Activated CD4-positive, CD25-positive, alpha-beta regulatory T cell treated with anti-CD3 and anti-CD28 coated beads, Interleukin-2, amount 50 U/mL, for 24 hours (primary cell): ENCODE results near the gene KLHL40.

Source experiments
- ATAC-seq, 2 donors: fragments of 150-1000 bp; cut with Tn5 transposase; one replicate each; pipeline ENCODE4 v1.10.0; 2021; ENCODE audit warnings: mild to moderate bottlenecking in 1 of 2, moderate library complexity in 1 of 2

Gene KLHL40

GRCh38 chr3:42670670-42671069 is 14.7 kb upstream of the KLHL40 start:
- no peak for ATAC-seq

DNA sequence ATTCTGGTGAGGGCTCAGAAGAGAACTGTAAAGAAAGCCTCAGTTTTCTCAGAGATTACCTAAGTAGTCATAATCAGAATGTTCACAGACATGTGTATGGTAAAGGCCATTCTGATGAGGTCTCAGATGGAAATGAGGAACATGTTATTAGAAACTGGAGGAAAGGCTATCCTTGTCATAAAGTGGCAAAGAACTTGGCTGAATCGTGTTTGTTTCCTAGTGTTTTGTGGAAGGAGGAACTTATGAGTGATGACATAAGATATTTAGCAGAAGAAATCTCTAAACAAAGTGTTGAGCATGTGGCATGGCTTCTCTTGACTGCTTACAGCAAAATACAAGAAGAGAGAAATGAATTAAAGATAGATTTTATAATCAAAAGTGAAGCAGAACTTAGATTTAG is 12.8 kb upstream of the KLHL40 start:
- ATAC-seq: no peak

DNA sequence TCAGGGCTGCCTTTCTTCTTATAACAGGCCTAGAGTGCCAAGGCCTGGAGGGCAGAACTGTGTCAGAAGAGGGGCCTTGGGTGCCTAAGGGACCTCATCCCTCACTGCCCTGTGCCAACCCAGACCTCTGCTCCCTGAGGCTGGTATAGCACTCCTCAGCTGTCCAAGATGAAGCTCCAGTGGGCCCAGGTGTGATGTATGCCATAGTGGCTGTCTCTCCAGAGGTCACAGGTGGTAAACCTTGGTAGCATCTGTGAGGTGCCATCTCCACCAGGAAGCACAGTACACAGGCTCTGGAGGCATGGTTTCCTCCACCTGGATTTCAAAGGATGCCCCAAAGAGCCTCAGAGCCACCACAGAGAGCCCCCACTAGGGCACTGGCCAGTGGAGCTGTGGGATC is 12.3 kb upstream of the KLHL40 start:
- no peak for ATAC-seq

- no peak for ATAC-seq
These were observed 11.2 kb upstream of the KLHL40 start for GRCh38 chr3:42674146-42674545.

GRCh38 chr3:42675909-42676308 is 9.4 kb upstream of the KLHL40 start:
- ATAC-seq: no peak

GRCh38 chr3:42678447-42678846 is 6.9 kb upstream of the KLHL40 start:
- ATAC-seq: no peak

DNA sequence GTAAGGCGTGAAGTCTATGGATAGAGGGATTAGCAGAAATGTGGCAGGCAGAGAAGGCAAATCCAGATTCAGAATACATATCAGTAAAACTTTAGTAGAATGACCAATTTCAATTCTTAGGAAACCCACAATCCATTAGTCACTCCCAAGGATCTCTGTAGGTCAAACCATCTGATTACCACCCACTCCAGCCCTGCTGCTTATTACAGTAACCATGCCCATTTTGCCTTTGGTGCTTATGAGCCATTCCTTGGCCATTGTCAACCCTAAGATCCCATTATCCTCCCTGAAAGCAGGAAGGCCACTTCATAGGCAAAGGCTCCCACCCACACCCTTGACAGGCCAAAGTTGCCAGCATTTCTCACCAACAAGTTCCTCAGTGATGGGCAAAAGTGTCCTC is 5.1 kb upstream of the KLHL40 start:
- no peak for ATAC-seq

DNA sequence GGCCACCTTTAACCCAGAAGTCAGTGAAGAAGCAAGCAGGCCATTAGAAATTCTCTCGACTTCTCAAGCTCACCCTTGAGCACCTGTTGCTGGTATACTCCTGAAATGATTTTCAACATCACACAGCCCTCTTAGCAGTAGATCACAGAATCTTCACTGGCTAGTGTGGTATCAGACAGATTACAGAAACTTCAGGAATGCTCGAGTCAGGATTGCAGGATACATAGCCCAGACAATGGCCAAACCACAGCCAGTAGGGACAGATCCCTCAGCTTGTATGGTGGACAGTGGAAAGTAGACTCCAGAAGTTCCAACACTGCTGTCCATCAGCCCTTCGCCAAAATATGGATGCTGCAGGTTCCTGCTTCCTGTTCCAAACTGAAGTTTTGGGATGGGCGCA is 4.5 kb upstream of the KLHL40 start:
- no peak for ATAC-seq

GRCh38 chr3:42681361-42682038 is 3.8 kb upstream of the KLHL40 start:
- no peak for ATAC-seq

DNA sequence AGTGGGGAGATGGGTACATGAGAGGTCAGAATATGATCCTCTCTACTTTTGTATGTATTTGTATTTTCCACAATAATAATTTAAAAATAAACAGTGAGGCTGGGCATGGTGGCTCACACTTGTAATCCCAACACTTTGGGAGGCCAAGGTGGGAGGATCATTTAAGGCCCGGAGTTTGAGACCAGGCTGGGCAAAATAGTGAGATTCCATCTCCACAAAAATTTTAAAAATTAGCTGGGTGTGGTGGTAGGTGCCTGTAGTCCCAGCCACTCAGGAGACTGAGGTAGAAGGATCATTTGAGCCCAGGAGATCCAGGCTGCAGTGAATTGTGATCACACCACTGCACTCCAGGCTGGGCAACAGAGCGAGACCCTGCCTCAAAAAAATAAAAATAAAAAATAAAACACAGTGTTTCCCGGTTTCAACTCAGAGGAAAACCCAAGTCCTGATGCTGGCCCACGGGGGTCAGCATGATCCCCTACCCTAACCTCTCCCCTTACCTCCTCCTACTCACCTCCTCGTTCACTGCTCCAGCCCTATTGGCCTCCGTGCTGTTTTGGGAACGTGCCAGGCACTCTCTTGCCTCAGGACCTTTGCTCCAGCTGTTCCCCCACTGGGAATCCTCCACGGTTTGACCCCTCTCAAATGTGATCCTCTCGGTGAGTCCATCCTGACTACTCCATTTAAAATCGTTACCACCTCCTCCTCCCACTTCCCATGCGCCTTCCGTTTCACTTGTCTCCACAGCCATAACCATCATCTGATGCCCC is 2.9 kb upstream of the KLHL40 start:
- no peak for ATAC-seq

GRCh38 chr3:42683875-42684598 is 1.3 kb upstream of the KLHL40 start:
- peak; percentile 81 to 89 for ATAC-seq

DNA sequence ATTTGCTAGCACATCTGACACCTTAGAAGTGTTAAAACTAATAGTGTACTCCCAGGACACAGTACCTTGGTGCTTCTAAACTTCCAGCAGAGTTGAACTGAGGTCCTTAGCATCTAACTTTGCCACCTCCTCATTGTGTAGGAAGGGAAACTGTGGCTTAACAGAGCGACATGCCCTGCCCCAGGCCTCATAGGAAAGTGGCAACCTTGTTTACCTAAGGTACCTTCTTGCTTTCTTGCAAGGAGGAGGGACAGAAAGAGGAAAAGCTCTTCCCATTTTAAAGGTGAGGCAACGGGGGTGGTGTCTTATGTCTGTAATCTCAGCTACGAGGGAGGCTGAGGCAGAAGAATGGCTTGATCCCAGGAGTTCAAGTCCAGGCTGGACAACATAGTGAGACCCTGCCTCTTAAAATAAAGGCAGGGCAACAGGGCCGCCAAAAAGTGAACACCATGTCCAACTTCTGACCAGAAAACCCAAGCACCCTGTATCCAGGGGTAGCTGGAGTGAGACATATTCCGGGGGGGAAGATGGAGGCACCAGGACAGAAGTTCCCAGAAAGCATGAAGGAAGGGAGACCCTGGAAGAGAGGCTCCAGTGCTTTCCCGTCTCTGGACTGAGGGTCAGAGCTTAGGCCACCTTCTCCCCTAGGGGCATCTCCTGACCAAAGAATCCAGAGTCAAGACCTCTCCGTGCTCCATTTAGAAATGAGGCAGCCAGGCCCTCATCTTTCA is 540 bp upstream of the KLHL40 start:
- ATAC-seq: no peak

- ATAC-seq: no peak
These were observed 819 bp downstream of the KLHL40 start for GRCh38 chr3:42685891-42686820.

GRCh38 chr3:42686832-42687650 is 1.7 kb downstream of the KLHL40 start:
- ATAC-seq: no peak

DNA sequence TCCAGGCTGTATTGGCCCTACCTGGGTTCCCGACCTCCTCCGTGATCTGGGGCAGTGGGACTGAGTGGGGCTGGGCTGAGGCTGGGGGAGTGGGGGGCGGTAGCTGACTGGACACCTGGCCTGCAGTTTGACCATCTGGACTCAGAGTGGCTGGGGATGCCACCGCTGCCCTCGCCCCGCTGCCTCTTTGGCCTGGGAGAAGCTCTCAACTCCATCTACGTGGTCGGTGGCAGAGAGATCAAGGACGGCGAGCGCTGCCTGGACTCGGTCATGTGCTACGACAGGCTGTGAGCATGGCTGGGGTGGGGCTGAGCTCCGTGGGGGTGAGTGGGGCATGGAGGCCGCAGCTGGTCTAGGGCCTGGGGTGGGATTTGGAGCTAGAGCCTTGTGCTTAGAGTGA is 2.7 kb downstream of the KLHL40 start:
- no peak for ATAC-seq

DNA sequence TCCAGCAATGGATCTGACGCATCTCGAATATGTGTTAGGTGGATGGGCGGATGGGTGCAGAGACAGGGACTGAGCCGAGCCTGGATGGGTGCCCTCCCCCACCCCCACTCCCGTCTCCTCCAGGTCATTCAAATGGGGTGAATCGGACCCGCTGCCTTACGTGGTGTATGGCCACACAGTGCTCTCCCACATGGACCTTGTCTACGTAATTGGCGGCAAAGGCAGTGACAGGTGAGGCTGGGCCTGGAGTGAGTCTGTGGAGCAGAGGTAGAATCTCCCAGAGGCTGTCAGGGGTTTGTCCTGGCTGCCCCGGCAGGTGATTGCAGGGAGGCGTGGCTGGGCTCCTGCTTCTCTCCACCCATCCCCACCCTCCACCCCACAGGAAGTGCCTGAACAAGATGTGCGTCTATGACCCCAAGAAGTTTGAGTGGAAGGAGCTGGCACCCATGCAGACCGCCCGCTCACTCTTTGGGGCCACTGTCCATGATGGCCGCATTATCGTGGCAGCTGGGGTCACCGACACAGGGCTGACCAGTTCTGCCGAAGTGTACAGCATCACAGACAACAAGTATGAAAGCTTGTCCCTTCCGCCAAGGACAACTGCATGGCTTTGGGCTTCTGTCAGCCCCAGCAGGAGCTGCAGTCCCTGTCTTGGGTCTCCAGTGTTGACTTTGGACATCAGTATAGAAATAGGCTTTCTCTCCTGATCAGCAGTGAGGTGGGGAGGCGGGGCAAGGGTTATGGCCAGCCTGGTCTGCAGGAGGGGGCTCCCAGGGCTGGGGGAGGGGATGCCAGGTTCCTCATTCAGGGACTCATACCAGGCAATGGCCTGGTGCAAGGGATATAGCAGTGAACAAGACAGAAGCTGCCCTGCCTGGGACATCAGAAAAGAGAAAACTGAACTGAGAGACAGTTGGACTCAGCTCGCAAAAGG is 3.4 kb downstream of the KLHL40 start:
- no peak for ATAC-seq

GRCh38 chr3:42689421-42690014 is 4.2 kb downstream of the KLHL40 start:
- ATAC-seq: no peak

DNA sequence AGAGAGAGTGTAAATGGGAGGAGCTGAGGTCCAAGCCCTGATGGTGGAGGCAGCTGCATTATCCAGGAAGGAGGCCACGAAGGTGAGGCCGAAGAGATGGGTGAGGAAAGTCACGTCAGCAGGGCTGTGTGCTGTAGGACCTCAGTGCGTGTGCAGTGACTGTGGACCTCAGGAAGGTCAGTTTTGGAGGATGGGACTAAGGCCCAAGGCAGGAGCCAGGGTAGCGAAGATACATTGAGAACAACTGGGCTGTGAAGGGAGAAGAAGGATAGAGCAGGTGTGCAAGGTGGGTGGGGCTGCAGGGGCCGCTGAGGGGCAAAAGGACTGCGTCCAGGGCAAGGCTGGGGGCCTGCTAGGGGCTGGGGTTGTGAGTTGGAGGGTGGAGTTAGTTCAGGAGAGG is 4.9 kb downstream of the KLHL40 start:
- ATAC-seq: no peak
